K562 (cell line): ENCODE measurements around the gene ARFGAP1.

Experiments used
- CAMTA2 ChIP-seq: fragments of 250-450 bp; sonication (Bioruptor Pico); conservative IDR thresholded peaks from 2 replicates; pipeline ENCODE4 v1.5.1; 2022
- NCOR1 ChIP-seq: fragments of 450-650 bp; IDR thresholded peaks from 2 replicates; pipeline ENCODE4 v1.6.1; 2016; ENCODE audit warnings: mild to moderate bottlenecking, moderate library complexity
- POLR2AphosphoS5 ChIP-seq: IDR thresholded peaks from 2 replicates; pipeline ENCODE4 v1.6.1; 2011; ENCODE audit warnings: mild to moderate bottlenecking, low read depth, low read length, moderate library complexity; ENCODE audit not compliant: control insufficient read depth, insufficient read depth

- TF ChIP-seq NCOR1 (no peak), POLR2AphosphoS5 (no peak), CAMTA2 (CRISPR knock-in tag) (no peak)
Observed at GRCh38 chr20:63238514-63239125, 34.0 kb upstream of the ARFGAP1 start.
